ENCODE results near the gene SHMT2.

Gene SHMT2

GRCh38 chr12:57215668-57216013 is 13.9 kb upstream of the SHMT2 start:
- peak; percentile 53 to 63 for DNase-seq

GRCh38 chr12:57216014-57216911 is 13.2 kb upstream of the SHMT2 start, which contains the start of gene NXPH4:
Gene NXPH4, plus strand, starts transcription at chr12:57216794. Its CDS starts 176 bp downstream, at chr12:57216970.
- DNase-seq = peak; percentile 62 to 65

GRCh38 chr12:57216921-57217879 is 12.3 kb upstream of the SHMT2 start:
- peak; percentile 45 to 56 for DNase-seq

DNA sequence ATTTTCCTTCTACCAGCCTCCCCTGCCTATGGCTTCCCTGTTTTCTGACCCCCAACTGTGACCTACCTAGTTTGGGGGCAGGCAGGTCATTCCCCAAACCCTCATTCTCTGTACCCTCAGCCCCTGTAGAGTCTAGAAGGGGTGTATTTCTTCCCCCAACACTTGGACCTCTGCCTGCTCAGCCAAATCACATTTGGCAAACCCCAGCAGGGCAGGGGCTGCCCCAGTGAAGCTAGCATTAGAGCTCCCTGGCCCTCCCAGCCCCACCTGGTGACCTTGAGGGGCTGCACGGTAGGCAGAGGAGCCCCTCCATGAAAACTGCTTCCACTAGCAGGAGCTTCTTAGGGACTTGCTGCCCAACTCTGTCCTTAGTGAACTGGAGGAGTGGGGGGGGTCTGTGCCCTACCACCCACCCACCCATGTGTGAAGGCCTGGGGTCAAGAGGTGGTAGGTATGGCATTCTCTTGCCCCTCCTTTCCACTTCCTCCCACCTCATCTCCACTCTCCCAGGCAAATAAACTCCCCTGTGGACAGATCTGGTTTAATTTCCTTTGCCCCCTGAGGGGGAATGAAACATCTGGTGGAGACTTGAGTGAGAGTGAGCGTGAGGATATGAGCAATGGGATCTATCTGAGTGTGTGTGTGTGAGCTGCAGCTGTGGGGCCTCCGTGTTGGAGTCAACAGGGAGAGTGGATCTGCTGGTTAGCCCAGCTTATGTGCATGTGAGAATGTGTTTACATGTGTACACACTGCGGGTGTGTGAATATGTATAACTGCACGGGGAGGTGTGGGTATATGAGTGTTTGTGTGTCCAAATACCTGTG is 11.3 kb upstream of the SHMT2 start:
- no peak for DNase-seq

DNA sequence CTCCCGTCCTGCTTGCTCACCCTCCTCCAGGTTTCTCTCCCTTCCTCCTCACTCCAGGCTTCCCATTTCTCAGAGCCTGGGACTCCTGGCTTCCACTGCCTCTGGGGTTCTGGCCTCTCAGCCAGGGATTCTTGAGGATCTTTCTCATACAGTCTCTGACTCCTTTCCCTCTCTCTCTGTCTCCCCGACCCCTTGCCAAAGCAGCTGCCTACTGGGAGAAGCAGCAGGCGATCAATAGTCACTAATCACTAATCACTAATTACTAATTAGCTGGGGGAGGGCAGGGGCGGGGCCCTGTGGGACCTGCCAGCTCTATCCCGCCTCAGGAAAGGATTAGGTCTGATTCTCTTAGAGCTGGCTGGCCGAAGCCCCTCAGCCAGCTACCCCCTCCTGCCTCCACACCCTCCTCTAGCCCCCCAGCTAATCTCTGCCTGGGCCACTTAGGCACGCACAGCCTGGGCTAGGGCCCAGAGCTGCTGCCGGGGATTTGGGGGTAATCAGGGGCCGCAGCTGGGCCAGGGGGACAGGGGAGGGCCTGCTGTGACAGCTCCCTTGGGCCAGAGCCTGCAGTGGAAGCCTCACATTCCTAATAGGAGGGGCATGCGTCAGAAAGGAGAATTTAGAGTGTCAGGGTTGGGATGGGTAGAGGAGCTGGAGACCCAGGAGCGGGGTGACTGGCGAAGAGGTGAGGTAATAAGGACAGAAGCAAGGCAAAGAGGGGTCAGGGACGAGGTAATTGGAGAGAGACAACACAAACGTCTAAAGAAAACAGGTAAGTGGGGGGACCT is 10.1 kb upstream of the SHMT2 start:
- no peak for DNase-seq

DNA sequence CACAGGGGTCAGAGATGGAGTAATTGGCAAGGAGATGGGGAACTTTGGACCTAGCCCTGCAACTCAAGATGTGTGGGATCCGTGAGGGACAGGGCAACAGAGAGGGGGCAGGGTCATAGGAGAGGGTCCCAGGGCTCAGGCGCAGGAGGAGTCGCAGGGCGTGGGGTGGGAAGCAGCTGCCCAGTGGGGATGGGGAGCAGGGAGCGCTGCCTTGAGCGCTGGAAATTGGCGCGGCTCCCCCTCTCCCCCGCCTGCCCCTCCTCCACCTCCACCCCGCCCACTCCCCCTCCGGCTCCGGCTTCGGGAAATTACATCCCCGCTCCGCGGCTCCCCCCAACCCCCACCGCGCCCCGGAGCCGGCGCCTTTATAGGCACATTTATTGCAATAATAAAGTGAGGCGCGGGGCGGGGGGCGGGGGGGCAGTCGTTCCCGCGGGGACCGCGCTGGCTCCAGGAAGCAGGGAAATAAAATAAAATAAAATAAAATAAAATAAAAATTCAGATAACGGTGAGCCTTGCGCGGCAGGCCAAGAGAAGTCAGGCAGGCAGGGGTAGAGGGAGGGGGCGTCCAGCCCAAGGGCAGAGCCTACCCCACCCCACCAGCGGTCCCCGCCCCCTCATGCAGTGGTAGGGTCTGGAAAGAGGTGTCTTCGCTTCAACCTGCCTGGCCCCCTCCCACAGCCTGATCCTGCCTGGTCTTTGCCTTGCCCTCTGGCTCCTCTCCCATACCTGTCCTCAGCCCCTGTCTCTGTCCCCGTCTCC is 9.3 kb upstream of the SHMT2 start:
- DNase-seq = no peak

GRCh38 chr12:57220770-57221168 is 8.7 kb upstream of the SHMT2 start:
- DNase-seq = no peak

- DNase-seq = no peak
Measured at GRCh38 chr12:57221169-57221917, 8.2 kb upstream of the SHMT2 start.

DNA sequence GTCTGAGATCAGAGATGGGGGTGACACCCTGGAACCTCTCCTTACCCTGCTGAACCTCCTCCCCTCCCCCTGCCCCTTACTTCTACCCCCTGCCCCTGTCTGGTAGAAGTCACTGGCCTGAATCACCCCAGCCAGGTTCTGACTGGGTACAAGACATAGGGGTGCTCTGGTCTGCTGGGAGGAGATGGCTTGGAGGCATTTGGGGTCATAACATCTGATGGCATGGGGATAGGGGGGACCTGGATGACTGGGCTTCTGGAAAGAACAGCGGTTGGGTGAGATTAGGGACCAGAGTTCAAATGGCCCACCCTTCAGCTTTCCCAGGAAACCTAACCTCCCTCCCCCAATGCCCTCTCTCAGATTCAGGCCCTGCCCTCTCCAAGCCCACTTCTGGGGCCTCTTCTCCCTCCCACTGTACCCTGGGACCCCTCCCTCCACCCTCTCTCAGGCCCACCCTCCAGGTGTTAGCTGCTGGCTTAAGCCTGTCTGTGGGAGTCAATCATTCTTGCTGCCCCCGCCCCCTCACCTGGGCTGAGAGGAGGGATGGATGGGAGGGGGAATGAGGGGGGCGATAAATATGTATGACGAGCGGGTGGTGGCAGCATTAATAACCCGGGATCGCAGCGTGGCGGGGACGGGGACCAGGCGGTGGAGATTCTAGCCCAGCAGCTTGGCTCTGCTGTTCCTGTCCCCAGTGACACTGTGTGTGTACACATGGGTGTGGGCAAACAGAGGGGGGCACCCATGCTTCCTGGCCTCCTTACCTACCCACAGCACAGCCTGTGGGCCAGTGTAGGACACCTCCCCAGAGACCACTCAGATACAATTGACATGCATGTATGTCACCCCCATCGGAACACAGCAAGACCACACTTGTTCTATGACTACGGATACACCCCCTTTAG is 7.0 kb upstream of the SHMT2 start:
- DNase-seq = no peak

- DNase-seq = peak; percentile 66
Measured at GRCh38 chr12:57223191-57224165, 6.0 kb upstream of the SHMT2 start.

DNA sequence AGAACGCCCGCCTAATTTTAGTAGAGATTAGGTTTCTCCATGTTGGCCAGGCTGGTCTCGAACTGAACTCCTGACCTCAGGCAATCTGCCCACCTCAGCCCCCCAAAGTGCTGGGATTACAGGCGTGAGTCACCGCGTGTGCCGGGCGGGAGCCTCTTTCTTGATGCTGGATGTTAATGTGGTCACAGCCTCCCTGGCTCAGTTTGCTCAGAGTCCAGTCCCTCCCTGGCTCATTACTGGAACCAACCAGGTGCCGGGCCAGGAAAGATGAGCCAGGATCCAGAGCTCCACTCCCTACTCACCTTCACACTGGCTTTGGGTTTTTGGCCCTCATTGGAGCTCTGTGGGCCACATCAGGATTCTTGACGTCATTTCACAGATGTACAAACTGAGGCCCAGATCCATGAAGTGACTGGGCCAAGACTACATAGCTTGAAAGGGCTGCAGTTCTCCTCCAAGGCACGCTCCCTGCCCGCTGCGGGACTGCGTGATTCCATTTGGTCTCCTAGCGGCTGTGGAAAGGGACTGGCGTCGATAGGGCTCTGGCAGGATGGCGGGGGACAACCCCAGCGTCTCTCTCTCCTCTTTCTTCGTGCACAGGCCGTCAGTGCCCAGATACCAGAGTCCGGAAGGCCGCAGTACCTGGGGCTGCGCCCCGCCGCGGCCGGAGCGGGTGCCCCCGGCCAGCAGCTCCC is 5.1 kb upstream of the SHMT2 start:
- DNase-seq = no peak

DNA sequence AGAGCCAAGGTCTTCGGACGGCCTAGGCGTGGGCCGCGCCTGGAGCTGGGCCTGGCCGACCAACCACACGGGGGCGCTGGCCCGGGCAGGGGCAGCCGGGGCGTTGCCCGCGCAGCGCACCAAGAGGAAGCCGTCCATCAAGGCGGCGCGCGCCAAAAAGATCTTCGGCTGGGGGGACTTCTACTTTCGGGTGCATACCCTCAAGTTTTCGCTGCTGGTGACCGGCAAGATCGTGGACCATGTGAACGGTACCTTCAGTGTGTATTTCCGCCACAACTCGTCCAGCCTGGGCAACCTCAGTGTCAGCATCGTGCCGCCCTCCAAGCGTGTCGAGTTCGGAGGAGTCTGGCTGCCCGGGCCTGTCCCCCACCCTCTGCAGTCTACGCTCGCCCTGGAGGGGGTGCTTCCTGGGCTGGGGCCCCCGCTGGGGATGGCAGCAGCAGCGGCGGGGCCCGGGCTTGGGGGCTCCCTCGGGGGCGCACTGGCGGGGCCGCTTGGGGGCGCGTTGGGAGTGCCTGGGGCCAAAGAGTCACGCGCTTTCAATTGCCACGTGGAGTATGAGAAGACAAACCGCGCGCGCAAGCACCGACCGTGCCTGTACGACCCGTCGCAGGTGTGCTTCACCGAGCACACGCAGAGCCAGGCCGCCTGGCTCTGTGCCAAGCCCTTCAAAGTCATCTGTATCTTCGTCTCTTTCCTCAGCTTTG is 4.4 kb upstream of the SHMT2 start:
- DNase-seq = peak; percentile 54 to 71

DNA sequence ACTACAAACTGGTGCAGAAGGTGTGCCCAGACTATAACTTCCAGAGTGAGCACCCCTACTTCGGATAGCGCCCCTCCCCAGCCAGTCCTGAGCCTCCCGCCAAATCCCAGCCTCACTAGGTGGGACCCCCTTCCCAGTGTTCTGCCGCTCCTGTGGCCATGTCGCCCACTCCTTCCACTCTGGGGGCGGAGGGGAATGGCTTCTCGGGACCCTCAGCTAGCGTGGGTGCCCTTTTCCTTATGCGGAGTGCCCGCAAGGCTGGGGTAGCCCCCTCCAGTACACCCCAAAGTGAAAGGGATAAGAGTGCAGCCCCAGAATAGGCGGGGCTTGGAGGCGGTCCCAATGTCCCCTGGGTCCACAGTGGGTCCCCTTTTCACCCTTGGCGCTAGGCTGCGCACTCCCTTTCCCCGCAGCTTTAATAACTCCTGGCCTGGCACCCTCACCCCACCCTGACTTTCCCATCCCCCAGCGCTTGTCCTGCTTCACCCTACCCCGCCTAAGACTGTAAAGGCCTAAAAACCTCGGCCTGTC is 3.8 kb upstream of the SHMT2 start:
- no peak for DNase-seq

DNA sequence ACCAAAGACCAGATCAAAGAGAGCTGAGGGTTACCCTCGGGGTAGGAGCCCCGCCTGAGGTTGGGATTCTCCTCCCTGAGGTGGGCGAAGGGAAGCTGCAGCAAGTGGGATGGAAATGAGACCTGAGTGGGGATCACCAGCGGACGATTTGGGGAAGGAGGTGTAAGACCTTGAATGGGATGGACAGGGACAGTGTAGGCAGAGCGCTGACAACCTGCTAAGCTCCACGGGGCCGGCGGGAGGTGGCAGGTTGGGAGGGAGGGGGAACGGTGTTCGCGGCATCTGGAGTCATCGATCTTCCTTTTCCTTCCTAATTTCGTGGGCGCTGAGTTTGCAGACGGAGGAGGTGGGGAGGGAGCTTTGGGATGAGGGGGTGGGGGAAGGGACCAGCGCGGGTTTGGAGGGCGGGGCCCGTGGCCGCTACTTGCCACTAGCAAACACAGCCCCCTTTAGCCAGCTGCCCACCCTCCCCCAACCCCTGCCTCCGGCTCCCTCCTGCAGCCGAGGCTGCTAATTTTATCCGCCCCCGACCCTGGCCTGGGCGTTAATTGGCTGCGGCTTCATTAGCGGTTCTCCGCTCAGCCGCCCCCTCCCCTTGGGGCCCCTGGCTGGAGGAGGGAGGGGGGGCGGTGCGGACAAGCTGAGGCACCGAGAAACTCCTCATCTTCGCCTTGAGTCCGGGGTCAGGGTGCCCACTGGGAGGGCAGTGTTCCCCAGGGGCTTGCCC is 2.8 kb upstream of the SHMT2 start:
- no peak for DNase-seq

DNA sequence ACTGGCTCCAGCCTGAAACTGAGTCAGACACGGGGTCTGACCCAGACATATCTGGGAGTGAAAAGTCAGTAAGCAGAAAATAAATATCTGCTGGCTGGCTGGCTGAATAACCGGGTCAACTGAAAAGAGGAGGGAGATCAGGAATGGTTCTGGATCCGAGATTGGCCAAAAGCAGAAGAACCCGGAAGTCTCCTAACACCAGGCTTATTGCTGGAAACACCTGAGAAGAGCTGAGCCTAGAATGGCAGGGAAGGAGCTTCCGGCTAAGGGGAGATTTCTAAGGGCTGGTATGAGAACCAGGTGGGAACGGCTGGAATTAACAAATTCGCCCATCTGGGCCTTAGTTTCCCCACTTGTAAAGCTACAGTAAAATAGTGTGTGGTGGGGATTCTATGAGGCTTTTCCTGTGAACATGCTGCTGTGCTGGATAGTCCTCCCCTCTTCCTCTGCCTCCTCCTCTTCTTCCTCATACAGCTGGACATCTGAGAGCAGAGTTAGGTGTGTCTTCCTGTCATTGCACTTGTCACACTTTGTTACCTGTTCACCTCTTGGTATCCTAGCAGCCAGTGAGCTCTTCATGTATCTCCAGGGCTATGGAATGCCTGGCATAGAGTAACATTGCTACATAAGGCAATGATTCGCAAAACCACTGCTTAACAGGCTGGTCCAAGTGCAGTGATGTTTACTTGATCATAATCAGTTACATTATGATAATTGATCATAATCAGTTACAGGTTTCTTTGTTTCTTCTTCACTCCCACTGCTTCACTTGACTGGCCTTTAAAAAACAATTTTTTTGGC is 2.0 kb upstream of the SHMT2 start:
- no peak for DNase-seq
